ENCODE results near the gene NMRAL1. TPM values are rescaled to one million over a fixed set of nuclear protein-coding genes. Genes with fewer than 3 reads are reported as not detected.

NMRAL1 gene
- polyA plus RNA-seq, 3 donors: 39.2 to 57.0 (median 49.4) TPM

DNA sequence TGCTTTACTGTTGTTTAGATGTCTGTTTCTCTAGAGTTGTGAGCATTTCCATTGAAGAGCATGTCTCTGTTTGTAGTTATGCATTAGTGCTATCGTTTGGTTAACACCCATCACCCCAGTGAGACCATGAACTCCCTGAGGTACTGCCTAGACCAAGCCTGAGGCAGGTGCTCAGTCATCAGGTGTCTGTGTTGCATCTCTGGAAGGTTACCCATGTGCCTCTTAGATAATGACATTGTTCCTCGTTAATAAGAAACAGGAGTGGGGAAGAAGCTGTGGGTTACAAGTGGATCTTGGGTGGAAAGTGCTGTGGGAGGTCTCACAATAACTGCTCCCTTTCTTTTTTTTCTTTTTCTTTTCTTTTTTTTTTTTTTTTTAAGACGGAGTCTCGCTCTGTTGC, 30.4 kb downstream of the NMRAL1 start:
- no peak overlapping the region for H3K9ac ChIP-seq (ENCODE audit: insufficient read depth, low read length, poor library complexity, severe bottlenecking)
- H3K4me3 ChIP-seq (replicated peaks in 1 of 3; ENCODE audit: low read depth in 2 of 3, low read length in 3 of 3): no peak overlapping the region
- no peaks in the 10 kb centered on the region for H3K79me2 ChIP-seq (ENCODE audit: insufficient read depth, low read length)
- intact Hi-C loops (cut with micrococcal nuclease): no loop called here
- Mint-ChIP-seq H3K36me3 (peaks cover 78 to 96% of the 10 kb centered on the region in 2 donors), H3K9me3 (peaks cover 0 to 1% (median 0%) of the 10 kb centered on the region in 7 donors), H3K4me3 (no peak overlapping the region), H3K4me1 (no peaks in the 10 kb centered on the region), H3K27ac (peak overlapping the region in 2 of 7 donors; percentile 9 to 11), H3K27me3 (ENCODE audit: low read depth in 3 of 3) (no peaks in the 10 kb centered on the region)
- H3K27ac ChIP-seq (ENCODE audit: low read depth in 1 of 2, low read length in 2 of 2): no peak overlapping the region
- no peaks in the 10 kb centered on the region for H3K27me3 ChIP-seq (ENCODE audit: control insufficient read depth in 2 of 2, insufficient read depth in 2 of 2, low read length in 2 of 2)
- H3K36me3 ChIP-seq (replicated peaks in 1 of 2; ENCODE audit: control insufficient read depth in 1 of 2, insufficient read depth in 2 of 2, low read length in 2 of 2): peaks cover 80 to 98% of the 10 kb centered on the region in 2 donors
- no peak overlapping the region for H2AFZ ChIP-seq (ENCODE audit: insufficient read depth, low read depth, low read length, poor library complexity, severe bottlenecking)
- H3K4me2 ChIP-seq (replicated peaks; ENCODE audit: extremely low read depth, low read length, poor library complexity, severe bottlenecking): no peak overlapping the region
- H3K4me1 ChIP-seq (ENCODE audit: control insufficient read depth in 1 of 2, insufficient read depth in 2 of 2, low read length in 2 of 2): no peaks in the 10 kb centered on the region
- no peaks in the 10 kb centered on the region for H4K20me1 ChIP-seq (ENCODE audit: insufficient read depth, low read length)
- WGBS (ENCODE audit: insufficient coverage): 100% methylated on average over 1 of the region's 4 CpGs
- DNase-seq: no peak
- no peaks in the 10 kb centered on the region for H3K9me3 ChIP-seq (replicated peaks in 1 of 2; ENCODE audit: control insufficient read depth in 1 of 2, insufficient read depth in 1 of 2, low read length in 2 of 2)
- no peak for TF ChIP-seq CTCF (IDR thresholded peaks at IDR 0.05)

GRCh38 chr16:4443271-4443670, 31.2 kb downstream of the NMRAL1 start:
- Mint-ChIP-seq H3K4me1 (no peaks in the 10 kb centered on the region), H3K4me3 (no peak overlapping the region), H3K27ac (peak overlapping the region in 3 of 7 donors; percentile 11 to 65 (median 59)), H3K27me3 (ENCODE audit: low read depth in 3 of 3) (no peaks in the 10 kb centered on the region), H3K9me3 (peaks cover 0 to 1% (median 0%) of the 10 kb centered on the region in 7 donors), H3K36me3 (peaks cover 76 to 96% of the 10 kb centered on the region in 2 donors)
- Histone ChIP-seq H3K79me2 (ENCODE audit: insufficient read depth, low read length) (no peaks in the 10 kb centered on the region), H3K4me3 (replicated peaks in 1 of 3; ENCODE audit: low read depth in 2 of 3, low read length in 3 of 3) (no peak overlapping the region), H2AFZ (ENCODE audit: insufficient read depth, low read depth, low read length, poor library complexity, severe bottlenecking) (no peak overlapping the region), H4K20me1 (ENCODE audit: insufficient read depth, low read length) (no peaks in the 10 kb centered on the region), H3K9me3 (replicated peaks in 1 of 2; ENCODE audit: control insufficient read depth in 1 of 2, insufficient read depth in 1 of 2, low read length in 2 of 2) (no peaks in the 10 kb centered on the region), H3K36me3 (replicated peaks in 1 of 2; ENCODE audit: control insufficient read depth in 1 of 2, insufficient read depth in 2 of 2, low read length in 2 of 2) (peaks cover 78 to 98% of the 10 kb centered on the region in 2 donors), H3K27ac (ENCODE audit: low read depth in 1 of 2, low read length in 2 of 2) (no peak overlapping the region), H3K4me2 (replicated peaks; ENCODE audit: extremely low read depth, low read length, poor library complexity, severe bottlenecking) (no peak overlapping the region), H3K27me3 (ENCODE audit: control insufficient read depth in 2 of 2, insufficient read depth in 2 of 2, low read length in 2 of 2) (no peaks in the 10 kb centered on the region), H3K4me1 (ENCODE audit: control insufficient read depth in 1 of 2, insufficient read depth in 2 of 2, low read length in 2 of 2) (no peaks in the 10 kb centered on the region), H3K9ac (ENCODE audit: insufficient read depth, low read length, poor library complexity, severe bottlenecking) (no peak overlapping the region)
- intact Hi-C loops (cut with micrococcal nuclease): no loop called here
- 93% methylated on average over 4 of the region's 5 CpGs for WGBS (ENCODE audit: insufficient coverage)
- TF ChIP-seq CTCF (IDR thresholded peaks at IDR 0.05): no peak
- no peak for DNase-seq

All from CD14-positive monocyte (primary cell).